HG03196 (cell line): ENCODE measurements around the gene SLC22A7.
"Not testable (repeated sequence)": the region's sequence is repeated elsewhere in the genome, so short reads cannot be mapped to it uniquely, and the experiment has no call there.

Experiments used
- ATAC-seq: cut with Tn5 transposase; IDR thresholded peaks from one replicate; pipeline ENCODE4 v1.9.1; 2021; ENCODE audit not compliant: unreplicated experiment

SLC22A7 gene

GRCh38 chr6:43299338-43300293 is 1.6 kb downstream of the SLC22A7 start:
- ATAC-seq: no peak

- ATAC-seq: no peak
Observed at GRCh38 chr6:43301081-43301870, 3.2 kb downstream of the SLC22A7 start.

GRCh38 chr6:43302126-43302525 is 4.1 kb downstream of the SLC22A7 start:
- ATAC-seq: no peak

- not testable (repeated sequence) for ATAC-seq
Observed at GRCh38 chr6:43303006-43303405, 4.9 kb downstream of the SLC22A7 start.

GRCh38 chr6:43303751-43304331 is 5.8 kb downstream of the SLC22A7 start:
- ATAC-seq: no peak

GRCh38 chr6:43304361-43304760 is 6.3 kb downstream of the SLC22A7 start:
- no peak for ATAC-seq

- no peak for ATAC-seq
Observed at GRCh38 chr6:43304882-43305281, 6.8 kb downstream of the SLC22A7 start.

- ATAC-seq: no peak
Observed at GRCh38 chr6:43306086-43306485, 8.0 kb downstream of the SLC22A7 start.

- ATAC-seq: no peak
Observed at GRCh38 chr6:43307451-43308100, 9.5 kb downstream of the SLC22A7 start.

- peak; percentile 44 for ATAC-seq
Observed at GRCh38 chr6:43308101-43308989, 10.3 kb downstream of the SLC22A7 start, which contains the start of gene CRIP3. Gene CRIP3 (minus strand): TSS chr6:43308826. CDS start chr6:43308792, 34 bp downstream.

GRCh38 chr6:43308990-43309477 is 11.0 kb downstream of the SLC22A7 start:
- ATAC-seq: no peak

GRCh38 chr6:43310134-43310533 is 12.1 kb downstream of the SLC22A7 start:
- ATAC-seq: no peak

GRCh38 chr6:43310624-43311023 is 12.6 kb downstream of the SLC22A7 start:
- no peak for ATAC-seq

- ATAC-seq: no peak
Observed at GRCh38 chr6:43311666-43312065, 13.6 kb downstream of the SLC22A7 start.

- no peak for ATAC-seq
Observed at GRCh38 chr6:43313813-43314212, 15.8 kb downstream of the SLC22A7 start.

GRCh38 chr6:43318011-43318410 is 20.0 kb downstream of the SLC22A7 start:
- no peak for ATAC-seq

- no peak for ATAC-seq
Observed at GRCh38 chr6:43325876-43326275, 27.8 kb downstream of the SLC22A7 start.

GRCh38 chr6:43328528-43328927 is 30.5 kb downstream of the SLC22A7 start:
- ATAC-seq: no peak

- no peak for ATAC-seq
Observed at GRCh38 chr6:43331470-43331869, 33.4 kb downstream of the SLC22A7 start.

- no peak for ATAC-seq
Observed at GRCh38 chr6:43331891-43332290, 33.8 kb downstream of the SLC22A7 start.
